IPS-20b (cell line): Measurements from ENCODE around the gene HSPE1.
A peak's percentile ranks its signal among the peaks of the same experiment; 100 is the strongest.
"Not testable (repeated sequence)": the region's sequence is repeated elsewhere in the genome, so short reads cannot be mapped to it uniquely, and the experiment has no call there.

Source experiments
- H3K27ac ChIP-seq: one replicate; pipeline ENCODE4 v1.5.1; 2013; ENCODE audit warnings: low read length
- H3K27me3 ChIP-seq: 2 replicates; pipeline ENCODE4 v1.6.1; 2013; ENCODE audit warnings: mild to moderate bottlenecking, low read length, inconsistent platforms; ENCODE audit not compliant: insufficient read depth
- H3K36me3 ChIP-seq: 2 replicates; pipeline ENCODE4 v1.6.1; 2013; ENCODE audit warnings: low read depth, mild to moderate bottlenecking, inconsistent platforms, low read length, moderate library complexity; ENCODE audit not compliant: insufficient read depth
- H3K4me1 ChIP-seq: 2 replicates; pipeline ENCODE4 v1.6.1; 2013; ENCODE audit warnings: mild to moderate bottlenecking, control low read depth, inconsistent platforms, low read length, moderate library complexity; ENCODE audit not compliant: insufficient read depth
- H3K4me3 ChIP-seq: 2 replicates; pipeline ENCODE4 v1.5.1; 2013; ENCODE audit warnings: mild to moderate bottlenecking, low read length, inconsistent platforms
- H3K9ac ChIP-seq: 2 replicates; pipeline ENCODE4 v1.6.1; 2013; ENCODE audit warnings: low read depth, mild to moderate bottlenecking, inconsistent platforms, low read length, moderate library complexity
- H3K9me3 ChIP-seq: 2 replicates; pipeline ENCODE4 v1.6.1; 2013; ENCODE audit warnings: mild to moderate bottlenecking, low read depth, low read length, inconsistent platforms; ENCODE audit not compliant: insufficient read depth

Gene HSPE1

DNA sequence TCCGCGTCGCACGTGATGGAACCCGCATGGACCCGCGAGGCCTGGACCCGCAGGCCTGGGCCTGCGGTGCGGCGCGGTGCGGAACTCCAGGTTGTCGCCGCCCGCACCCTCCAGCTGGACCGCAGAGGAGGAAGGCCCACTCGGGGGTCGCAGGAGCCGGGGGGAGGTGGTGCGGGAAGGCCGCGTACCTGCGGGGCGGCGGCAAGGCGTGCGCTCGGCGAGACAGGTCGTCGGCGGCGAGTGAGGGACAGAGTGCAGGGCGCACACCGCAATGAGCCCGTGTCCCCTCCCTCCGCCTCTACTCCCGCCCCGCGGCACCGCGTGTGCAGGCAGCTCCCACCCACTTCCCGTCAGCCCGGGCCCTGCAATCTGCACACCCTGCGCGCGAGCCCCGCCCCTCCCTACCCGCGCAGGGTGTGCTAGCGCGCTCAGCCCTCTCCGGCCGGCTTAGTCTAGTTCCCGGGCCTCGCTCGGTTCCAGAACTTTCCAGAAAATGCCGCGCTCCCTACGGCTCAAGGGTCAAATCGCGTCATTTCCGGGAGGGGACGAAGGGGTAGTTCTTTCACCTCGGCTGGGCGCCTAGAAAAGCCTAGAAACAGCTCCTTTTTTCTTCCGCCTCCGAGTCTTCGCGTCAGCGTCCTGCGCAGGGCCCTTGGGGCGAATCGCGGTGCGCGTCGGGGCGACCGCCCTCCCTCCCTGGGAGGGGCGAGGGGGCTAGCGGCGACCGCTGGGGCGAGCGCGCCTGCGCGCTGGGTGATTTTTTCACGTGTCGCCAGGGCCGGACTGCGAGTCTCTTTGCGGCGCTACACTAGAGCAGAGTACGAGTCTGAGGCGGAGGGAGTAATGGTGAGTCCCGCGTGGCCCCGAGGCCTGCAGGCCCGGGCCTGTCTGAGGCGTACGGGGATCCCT lies at the start of gene HSPE1, which contains the start of gene HSPD1:
Gene HSPE1, plus strand, starts transcription at position 786 of the 909 bp plus-strand sequence. Its CDS starts 58 bp downstream, at position 844.
Gene HSPD1, minus strand, starts transcription at position 247 of the 909 bp plus-strand sequence. CDS start 992 bp downstream, outside the sequence.
- Histone ChIP-seq H3K27me3 (no peaks in the 10 kb centered on the region), H3K36me3 (peaks cover 72% of the 10 kb centered on the region), H3K27ac (peak within 1 kb of the TSS; percentile 87), H3K4me1 (peaks cover 15% of the 10 kb centered on the region; the same call in 1 of the 2 replicates), H3K9me3 (no peaks in the 10 kb centered on the region), H3K9ac (peak within 1 kb of the TSS; percentile 98), H3K4me3 (peak within 1 kb of the TSS; percentile 90)

DNA sequence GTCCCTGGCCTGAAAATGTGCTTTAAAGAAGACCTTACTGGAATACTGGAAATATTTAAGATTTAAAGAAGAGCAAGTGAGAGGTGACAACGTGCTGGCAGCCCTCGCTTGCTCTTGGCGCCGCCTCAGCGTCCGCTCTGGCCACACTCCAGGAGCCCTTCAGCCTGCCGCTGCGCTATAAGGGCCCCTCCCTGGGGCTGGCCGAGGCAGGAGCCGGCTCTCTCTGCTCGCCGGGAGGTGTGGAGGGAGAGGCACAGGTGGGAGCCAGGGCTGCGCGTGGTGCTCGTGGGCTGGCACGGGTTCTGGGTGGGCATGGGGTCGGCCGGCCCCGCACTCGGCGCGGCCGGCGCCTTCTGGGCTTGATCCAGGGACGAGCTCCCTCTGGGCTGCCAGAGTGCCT lies 49.7 kb upstream of the HSPE1 start:
- no peak overlapping the region for H3K9ac ChIP-seq
- H3K27ac ChIP-seq: no peak overlapping the region
- peaks cover 8% of the 10 kb centered on the region for H3K4me1 ChIP-seq
- H3K27me3 ChIP-seq: no peaks in the 10 kb centered on the region
- H3K4me3 ChIP-seq: no peak overlapping the region
- H3K9me3 ChIP-seq: no peaks in the 10 kb centered on the region
- H3K36me3 ChIP-seq: no peaks in the 10 kb centered on the region

DNA sequence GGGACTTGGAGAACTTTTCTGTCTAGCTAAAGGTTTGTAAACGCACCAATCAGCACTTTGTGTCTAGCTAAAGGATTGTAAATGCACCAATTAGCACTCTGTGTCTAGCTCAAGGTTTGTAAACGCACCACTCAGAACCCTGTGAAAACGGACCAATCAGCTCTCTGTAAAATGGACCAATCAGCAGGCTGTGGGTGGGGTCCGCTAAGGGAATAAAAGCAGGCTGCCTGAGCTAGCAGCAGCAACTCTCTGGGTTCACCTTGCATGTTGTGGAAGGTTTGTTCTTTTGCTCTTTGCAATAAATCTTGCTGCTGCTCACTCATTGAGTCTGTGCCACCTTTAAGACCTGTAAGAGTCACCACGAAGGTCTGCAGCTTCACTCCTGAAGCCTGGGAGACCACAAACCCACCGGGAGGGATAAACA lies 49.2 kb upstream of the HSPE1 start:
- not testable (repeated sequence) for H3K27me3 ChIP-seq, H3K9ac ChIP-seq, H3K4me3 ChIP-seq, H3K4me1 ChIP-seq, H3K27ac ChIP-seq, H3K36me3 ChIP-seq, H3K9me3 ChIP-seq

DNA sequence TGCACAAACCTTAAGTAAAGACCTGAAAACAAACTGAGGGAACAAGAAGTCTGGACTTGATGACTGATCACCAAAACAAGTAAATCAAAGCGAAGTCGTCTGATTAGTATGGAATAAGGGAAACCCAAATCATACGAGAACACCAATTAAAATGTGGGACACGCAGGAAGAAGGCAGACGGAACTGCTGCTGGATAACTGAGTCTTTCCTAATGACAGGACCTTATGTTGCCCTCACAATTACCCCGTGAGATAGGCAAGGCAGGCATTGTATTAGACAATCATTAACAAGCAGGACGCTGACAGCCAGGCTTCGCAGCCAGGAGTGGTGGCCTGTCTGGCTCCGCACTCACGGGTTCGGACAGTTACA lies 47.4 kb upstream of the HSPE1 start:
- Histone ChIP-seq H3K9me3 (no peaks in the 10 kb centered on the region), H3K27me3 (no peaks in the 10 kb centered on the region), H3K27ac (no peak overlapping the region), H3K4me1 (peaks cover 8% of the 10 kb centered on the region), H3K4me3 (peak overlapping the region; percentile 82), H3K36me3 (no peaks in the 10 kb centered on the region), H3K9ac (peak overlapping the region; percentile 59; the same call in 1 of the 2 replicates)

DNA sequence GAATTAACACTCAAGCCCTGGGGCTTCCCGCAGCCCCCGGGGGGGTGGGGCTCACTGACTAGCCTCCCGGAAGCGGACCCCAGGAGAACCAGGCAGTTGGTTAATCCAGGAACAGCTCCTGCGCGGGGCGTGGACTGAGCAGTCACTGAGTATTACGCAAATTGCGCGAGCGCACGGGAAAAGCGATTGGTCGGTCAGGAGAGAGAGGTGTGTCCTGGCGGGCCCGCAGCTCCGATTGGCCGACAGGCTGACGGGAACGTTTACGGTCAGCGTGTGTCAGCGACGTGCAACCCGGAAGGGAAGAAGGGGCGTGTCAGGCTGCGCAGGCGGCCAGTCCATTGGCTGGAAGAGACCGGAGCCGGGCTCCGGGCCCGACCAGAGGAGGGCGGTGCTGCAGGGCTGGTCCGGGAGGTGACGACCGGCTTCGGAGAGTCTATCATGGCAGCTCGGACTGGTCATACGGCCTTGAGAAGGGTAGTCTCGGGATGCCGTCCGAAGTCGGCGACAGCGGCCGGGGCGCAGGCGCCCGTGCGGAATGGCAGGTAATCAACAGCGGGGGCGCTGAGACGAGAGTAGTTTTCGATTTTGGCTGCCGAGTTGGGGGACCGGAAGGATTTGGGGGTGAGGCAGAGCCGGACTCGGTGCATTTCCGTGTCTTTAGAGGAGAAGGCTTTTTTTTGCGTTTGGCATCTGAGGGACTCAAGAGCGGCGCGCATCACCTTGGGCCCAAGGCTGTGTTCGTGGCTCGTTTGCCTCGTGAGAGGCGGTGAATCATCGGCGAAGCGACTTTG lies 46.9 kb upstream of the HSPE1 start, which contains the start of gene COQ10B:
Gene COQ10B, plus strand, starts transcription at position 430 of the 791 bp plus-strand sequence. Its CDS starts 9 bp downstream, at position 439.
- no peaks in the 10 kb centered on the region for H3K9me3 ChIP-seq
- peak within 1 kb of the TSS; percentile 83 for H3K9ac ChIP-seq
- peaks cover 8% of the 10 kb centered on the region for H3K4me1 ChIP-seq
- no peaks in the 10 kb centered on the region for H3K27me3 ChIP-seq
- H3K27ac ChIP-seq: peak within 1 kb of the TSS; percentile 1
- no peaks in the 10 kb centered on the region for H3K36me3 ChIP-seq
- H3K4me3 ChIP-seq: peak within 1 kb of the TSS; percentile 82

DNA sequence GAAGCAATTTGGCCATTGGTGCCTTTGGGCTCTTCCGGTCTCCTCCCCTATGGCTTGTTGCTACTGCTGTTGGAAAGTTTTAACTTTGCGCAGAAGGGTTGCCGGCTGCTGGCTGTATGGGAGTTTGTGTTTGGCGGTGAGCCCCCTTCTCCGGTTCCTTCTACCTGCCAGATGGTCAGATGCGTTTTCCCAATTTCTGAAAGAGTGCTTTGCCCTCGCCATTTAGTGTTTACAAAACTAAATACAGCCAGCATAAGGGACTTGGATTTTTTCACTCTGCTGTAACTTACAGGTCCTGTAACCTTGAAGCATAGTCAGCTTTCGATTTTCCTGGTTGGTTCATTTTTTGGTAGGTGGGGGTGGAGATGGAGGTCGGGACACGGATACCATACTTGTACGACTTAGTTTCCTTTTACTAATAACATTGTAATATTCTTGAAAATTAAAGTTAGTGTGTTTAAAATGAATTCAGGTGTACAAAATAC lies 46.2 kb upstream of the HSPE1 start:
- Histone ChIP-seq H3K4me3 (peak overlapping the region; percentile 82), H3K27me3 (no peaks in the 10 kb centered on the region), H3K36me3 (no peaks in the 10 kb centered on the region), H3K9me3 (no peaks in the 10 kb centered on the region), H3K27ac (peak overlapping the region; percentile 1), H3K9ac (peak overlapping the region; percentile 83), H3K4me1 (peaks cover 8% of the 10 kb centered on the region)

DNA sequence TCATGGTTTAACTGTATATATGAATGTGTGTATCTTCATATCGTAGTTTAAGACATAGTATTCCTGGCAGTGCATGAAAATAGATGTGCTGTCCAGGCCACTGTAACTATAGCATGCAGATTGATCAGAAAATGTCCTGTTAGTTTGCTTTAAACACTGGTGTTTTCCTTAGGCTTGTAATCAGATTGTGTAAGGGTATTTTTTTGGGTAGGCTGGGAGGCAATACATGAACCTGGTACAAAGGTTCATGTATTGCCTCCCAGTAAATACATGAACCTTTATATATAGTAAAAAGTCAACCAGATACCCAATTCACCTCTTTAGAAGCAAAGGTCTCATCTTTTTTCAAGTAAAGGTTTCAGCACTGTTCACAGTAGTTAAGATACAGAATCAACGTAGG lies 45.3 kb upstream of the HSPE1 start:
- Histone ChIP-seq H3K27me3 (no peaks in the 10 kb centered on the region), H3K9me3 (no peaks in the 10 kb centered on the region), H3K4me1 (peaks cover 8% of the 10 kb centered on the region), H3K36me3 (peaks cover 2% of the 10 kb centered on the region), H3K9ac (peak overlapping the region; percentile 83; the same call in 1 of the 2 replicates), H3K4me3 (peak overlapping the region; percentile 82), H3K27ac (no peak overlapping the region)

DNA sequence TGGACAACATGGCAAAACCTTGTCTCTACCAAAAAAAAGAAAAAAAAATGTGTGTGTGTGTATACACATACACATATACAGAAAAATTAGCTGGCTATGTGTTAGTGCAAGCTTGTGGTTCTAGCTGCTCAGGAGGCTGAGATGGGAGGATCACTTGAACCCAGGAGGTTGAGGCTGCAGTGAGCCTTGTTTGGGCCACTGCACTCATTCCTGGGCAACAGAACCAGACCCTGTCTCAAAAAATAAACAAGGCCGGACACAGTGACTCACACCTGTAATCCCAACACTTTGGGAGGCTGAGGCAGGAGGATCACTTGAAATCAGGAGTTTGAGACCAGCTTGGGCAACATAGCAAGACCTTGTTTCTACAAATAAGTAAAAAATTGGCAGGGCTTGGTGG lies 44.8 kb upstream of the HSPE1 start:
- H3K27me3 ChIP-seq: no peaks in the 10 kb centered on the region
- H3K4me3 ChIP-seq: no peak overlapping the region
- H3K4me1 ChIP-seq: peaks cover 8% of the 10 kb centered on the region
- no peak overlapping the region for H3K9ac ChIP-seq
- H3K36me3 ChIP-seq: peaks cover 6% of the 10 kb centered on the region
- no peaks in the 10 kb centered on the region for H3K9me3 ChIP-seq
- H3K27ac ChIP-seq: no peak overlapping the region

DNA sequence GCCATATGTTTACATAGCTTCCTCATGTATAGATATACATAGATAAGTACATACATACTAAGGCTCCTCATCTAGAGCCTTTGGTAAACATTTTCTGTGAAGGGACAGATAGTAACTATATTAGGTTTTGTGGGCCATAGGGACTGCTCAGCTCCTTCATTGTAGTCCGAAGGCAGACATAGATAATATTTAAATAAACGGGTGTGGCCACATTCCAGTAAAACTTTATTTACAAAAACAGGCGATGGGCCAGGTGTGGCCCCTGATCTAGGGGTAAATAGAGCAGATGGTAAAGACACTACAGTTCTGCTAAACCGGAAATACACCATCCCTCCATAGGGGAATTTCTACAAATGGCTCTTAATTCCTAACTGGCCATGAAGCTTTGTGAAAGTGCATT lies 39.5 kb upstream of the HSPE1 start:
- no peak overlapping the region for H3K4me3 ChIP-seq
- H3K27me3 ChIP-seq: no peaks in the 10 kb centered on the region
- H3K27ac ChIP-seq: no peak overlapping the region
- H3K36me3 ChIP-seq: peaks cover 24% of the 10 kb centered on the region
- H3K4me1 ChIP-seq: no peaks in the 10 kb centered on the region
- no peak overlapping the region for H3K9ac ChIP-seq
- H3K9me3 ChIP-seq: no peaks in the 10 kb centered on the region

DNA sequence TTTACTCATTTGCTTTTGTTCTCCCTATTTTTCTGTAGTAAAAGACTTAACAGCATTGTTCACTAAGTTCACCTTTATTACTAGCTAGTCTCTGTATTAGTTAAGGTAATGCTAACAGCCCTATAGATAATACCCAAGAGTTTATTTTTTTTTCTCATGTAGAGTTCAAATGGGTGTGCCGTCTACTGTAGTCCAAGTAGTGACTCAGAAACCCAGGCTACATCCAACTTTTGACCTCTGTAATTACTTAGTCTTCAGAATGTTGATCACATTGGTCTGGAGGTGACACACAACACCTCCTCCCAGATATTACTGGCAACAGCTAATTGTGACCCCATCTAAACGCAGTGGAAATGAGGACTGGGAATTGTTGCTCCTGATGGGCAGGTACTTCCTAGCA lies 39.1 kb upstream of the HSPE1 start:
- H3K27me3 ChIP-seq: no peaks in the 10 kb centered on the region
- no peak overlapping the region for H3K4me3 ChIP-seq

DNA sequence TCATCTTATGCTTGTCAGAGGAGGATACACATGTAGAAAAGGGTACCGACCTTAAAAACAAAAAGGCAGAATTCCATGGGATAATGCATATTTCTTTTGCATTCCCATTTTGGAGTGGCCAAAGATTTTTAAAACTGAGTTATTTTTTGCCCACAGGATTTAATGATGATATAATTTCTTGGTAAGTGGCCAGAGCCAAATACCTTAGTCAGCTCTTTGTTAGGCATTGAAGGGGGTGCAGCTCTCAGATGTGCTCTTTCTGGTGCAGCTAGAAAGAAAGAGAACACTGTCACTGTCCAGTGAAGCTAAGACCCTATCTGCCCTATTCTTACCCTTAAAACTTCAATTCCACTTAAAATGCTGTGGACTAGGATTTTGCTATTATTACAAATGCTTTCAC lies 36.0 kb upstream of the HSPE1 start:
- H3K36me3 ChIP-seq: peaks cover 44% of the 10 kb centered on the region
- H3K4me1 ChIP-seq: no peaks in the 10 kb centered on the region
- H3K27ac ChIP-seq: no peak overlapping the region
- H3K9ac ChIP-seq: no peak overlapping the region
- H3K9me3 ChIP-seq: no peaks in the 10 kb centered on the region
- no peak overlapping the region for H3K4me3 ChIP-seq
- no peaks in the 10 kb centered on the region for H3K27me3 ChIP-seq

More for the DNA sequence above, 39.1 kb upstream of the HSPE1 start:
- Histone ChIP-seq H3K4me1 (no peaks in the 10 kb centered on the region), H3K27ac (no peak overlapping the region), H3K36me3 (peaks cover 28% of the 10 kb centered on the region), H3K9ac (no peak overlapping the region), H3K9me3 (no peaks in the 10 kb centered on the region)
